AG04449 (cell line): ENCODE data around the gene GABRD.

Source experiments
- CTCF ChIA-PET: fragments of 350-600 bp; formaldehyde crosslinking; extraction: SDS; loops from one replicate; lab custom pipeline; 2021; ENCODE audit warnings: antibody characterized with exemption; lab: Yijun Ruan, JAX
- POLR2A ChIA-PET: fragments of 400-600, 350-600 bp; formaldehyde crosslinking; extraction: SDS; loops from one replicate; lab custom pipeline; 2020; ENCODE audit warnings: antibody characterized with exemption, inconsistent platforms; lab: Yijun Ruan, JAX
- DNase-seq: peaks from one replicate; pipeline ENCODE4 v3.0.0-alpha.2; 2010; ENCODE audit warnings: low read depth, low spot score
- H3K4me3 ChIP-seq: 2 replicates; pipeline ENCODE4 v1.5.1; 2011; ENCODE audit warnings: low read depth, mild to moderate bottlenecking, control low read depth, low read length
- CTCF ChIP-seq: IDR thresholded peaks from one replicate; pipeline ENCODE4 v1.5.1; 2011; ENCODE audit warnings: mild to moderate bottlenecking, moderate library complexity, low read length, control low read depth, inconsistent platforms; ENCODE audit not compliant: insufficient read depth; ENCODE audit errors: missing control alignments

The GABRD gene

GRCh38 chr1:2079396-2080085 is 60.4 kb downstream of the GABRD start:
- no peak overlapping the region for H3K4me3 ChIP-seq
- CTCF ChIA-PET: interaction anchor here (1.9 kb wide), 1 partner anchor 35 kb away, joined by 5 read pairs; no protein-coding TSS in a partner anchor
- POLR2A ChIA-PET: no interaction called here
- no peak for TF ChIP-seq CTCF
- no peak for DNase-seq

DNA sequence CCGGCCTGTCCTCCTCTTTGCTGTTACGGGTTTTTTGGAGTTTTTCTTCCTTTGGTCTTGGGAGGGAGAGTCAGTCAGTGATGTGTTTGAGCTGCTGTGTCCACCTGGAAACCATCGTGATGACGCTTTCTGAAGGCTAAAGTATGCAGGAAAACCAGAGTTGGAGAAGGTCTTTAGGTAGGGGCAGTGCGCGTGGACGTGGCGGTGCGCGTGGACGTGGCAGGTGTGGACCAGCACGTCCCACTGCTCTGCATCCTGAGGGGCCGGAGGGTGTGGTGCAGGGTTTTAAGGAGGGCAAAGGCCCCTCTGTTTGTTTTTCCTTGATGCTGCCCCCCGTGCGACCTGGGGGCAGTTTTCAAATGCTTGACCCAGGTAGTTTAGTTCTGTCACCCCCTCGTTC is 61.0 kb downstream of the GABRD start:
- no peak for TF ChIP-seq CTCF
- CTCF ChIA-PET: no interaction called here
- POLR2A ChIA-PET: no interaction called here

More for the DNA sequence above, 61.0 kb downstream of the GABRD start:
- no peak for DNase-seq
- no peak overlapping the region for H3K4me3 ChIP-seq
